Ovary (tissue), 9 donors: Measurements from ENCODE around the gene FRY. TPM values are rescaled to one million over a fixed set of nuclear protein-coding genes. Genes with fewer than 3 reads are reported as not detected.
A peak's percentile ranks its signal among the peaks of the same experiment; 100 is the strongest.

ENCODE experiments used
- DNase-seq, 5 donors: peaks; one replicate each; pipeline ENCODE4 v3.0.0-alpha.2; 2019 to 2020
- H3K27ac ChIP-seq, 2 donors: fragments of 200-600 bp; one replicate each; pipeline versions ENCODE4 v1.5.1 to v1.8.0; 2019 to 2022
- H3K27me3 ChIP-seq: fragments of 200-600 bp; one replicate; pipeline ENCODE4 v1.8.0; 2022
- H3K36me3 ChIP-seq: fragments of 200-600 bp; sonication (generic); one replicate; pipeline ENCODE4 v1.5.1; 2019
- H3K4me1 ChIP-seq: one replicate; pipeline ENCODE4 v1.8.1; 2013; ENCODE audit warnings: mild to moderate bottlenecking, moderate library complexity; ENCODE audit not compliant: insufficient read depth
- H3K4me3 ChIP-seq: fragments of 200-600 bp; sonication (generic); one replicate; pipeline ENCODE4 v1.5.1; 2017
- H3K9me3 ChIP-seq, 2 donors: fragments of 200-600 bp in 1 of 2; sonication (generic) in 1 of 2; one replicate each; pipeline versions ENCODE4 v1.5.1 to v1.8.1; 2013 to 2019; ENCODE audit warnings: mild to moderate bottlenecking in 1 of 2, moderate library complexity in 1 of 2
- CTCF ChIP-seq, 3 donors: fragments of 450-650 bp in 2 of 3; fragments of 200-600 bp in 1 of 3; IDR thresholded peaks; one replicate each; pipeline versions ENCODE4 v1.5.1 to v1.8.0; 2016 to 2022; ENCODE audit warnings: antibody characterized with exemption in 3 of 3, mild to moderate bottlenecking in 1 of 3
- EP300 ChIP-seq: sonication (generic); formaldehyde crosslinking; IDR thresholded peaks from one replicate; pipeline ENCODE4 v1.6.1; 2017; ENCODE audit warnings: antibody characterized with exemption
- POLR2A ChIP-seq: fragments of 450-650 bp; IDR thresholded peaks from one replicate; pipeline ENCODE4 v1.6.1; 2017; ENCODE audit warnings: antibody characterized with exemption, mild to moderate bottlenecking, moderate library complexity
- WGBS, 3 donors: extraction: QIAGEN DNeasy Blood & Tissue Kit in 1 of 3; methylation state at CpG; one replicate each; pipeline versions ENCODE4 v1.1.5 to v1.1.7; 2013 to 2017; 5-methylcytosine and 5-hydroxymethylcytosine counted together
- intact Hi-C, 4 donors: fragments of 100-400 bp; cut with DNase I; formaldehyde crosslinking; loops; one replicate each; pipeline versions ENCODE4 v1.11.0 to v1.15.1; 2022 to 2023
- polyA plus RNA-seq, 2 donors: library from polyadenylated mRNA; stranded (reverse); fragments of 200-250 nt in 1 of 2; fragments of 350-450 nt in 1 of 2; fragmentation: Illumina TruSeq in 1 of 2; extraction: RNeasy Lipid Tissue Mini Kit (QIAGEN cat#74804) in 1 of 2; gene quantifications; one replicate each; pipeline ENCODE4 v1.2.3, GENCODE V29; 2013 to 2014
- total RNA-seq, 7 donors: library from RNA; depleted of rRNA in 2 of 7; stranded (reverse); fragments of >200 nt in 2 of 7; fragmentation: NEBNext Ultra II Directional in 3 of 7; extraction: Animal tissue kit (Norgen Biotek cat#: 25700) in 3 of 7; gene quantifications; one replicate each; pipeline versions ENCODE4 v1.1.0 to v1.2.4, GENCODE V29; 2016 to 2023
- donor health status: DM: no; HTN: no; CAD: no; lungs with moderate emphysema.
- donor health status: DM: no; HTN: no; CAD: no.
- donor health status: Bipolar disorder and iron deficiency.
- donor health status: DM: yes; HTN: yes; CAD: no.
- donor health status: DM: no; HTN: no; CAD: no.
- donor health status: DM: yes; HTN: yes; CAD: no.

Gene FRY
- total and polyA plus RNA-seq, 9 donors = 11.6 to 36.7 (median 19.4) TPM

- no peak for TF ChIP-seq CTCF (IDR thresholded peaks at IDR 0.05)
- 90 to 100% (median 94%) methylated on average over 1 of the region's 1 CpG for WGBS, 3 donors
- Histone ChIP-seq H3K4me3 (no peak overlapping the region), H3K27me3 (no peaks in the 10 kb centered on the region), H3K27ac (no peak overlapping the region), H3K36me3 (no peaks in the 10 kb centered on the region), H3K4me1 (peaks cover 2% of the 10 kb centered on the region), H3K9me3 (no peaks in the 10 kb centered on the region)
- intact Hi-C loops = no loop called here
- no peak for DNase-seq
These were observed 12.9 kb downstream of the FRY start for GRCh38 chr13:32044446-32044845.

- WGBS, 3 donors = 82 to 91% (median 89%) methylated on average over 3 of the region's 3 CpGs
- peak overlapping the region in 1 of 2 donors; percentile 55 for H3K27ac ChIP-seq
- H3K4me3 ChIP-seq = no peak overlapping the region
- H3K36me3 ChIP-seq = no peaks in the 10 kb centered on the region
- no peaks in the 10 kb centered on the region for H3K9me3 ChIP-seq
- H3K27me3 ChIP-seq = no peaks in the 10 kb centered on the region
- intact Hi-C loops = no loop called here
- peaks cover 2% of the 10 kb centered on the region for H3K4me1 ChIP-seq
- no peak for DNase-seq
- TF ChIP-seq POLR2A = no peak
- TF ChIP-seq CTCF (IDR thresholded peaks at IDR 0.05) = no peak
These were observed 14.0 kb downstream of the FRY start for GRCh38 chr13:32045537-32045936.

GRCh38 chr13:32045982-32046785, 14.6 kb downstream of the FRY start:
- Histone ChIP-seq H3K36me3 (no peaks in the 10 kb centered on the region), H3K4me3 (no peak overlapping the region), H3K27ac (peak overlapping the region in 1 of 2 donors; percentile 55), H3K4me1 (peaks cover 2% of the 10 kb centered on the region), H3K9me3 (no peaks in the 10 kb centered on the region), H3K27me3 (no peaks in the 10 kb centered on the region)
- intact Hi-C loops = no loop called here
- TF ChIP-seq CTCF (IDR thresholded peaks at IDR 0.05) (no peak), EP300 (no peak)
- 33 to 37% (median 34%) methylated on average over 4 of the region's 4 CpGs for WGBS, 3 donors
- DNase-seq = peak in 1 of 5 donors; percentile 28

GRCh38 chr13:32047088-32047487, 15.5 kb downstream of the FRY start:
- no peaks in the 10 kb centered on the region for H3K27me3 ChIP-seq
- DNase-seq = no peak
- peaks cover 2% of the 10 kb centered on the region for H3K4me1 ChIP-seq
- H3K4me3 ChIP-seq = no peak overlapping the region
- no peaks in the 10 kb centered on the region for H3K9me3 ChIP-seq
- intact Hi-C loops = no loop called here
- no peaks in the 10 kb centered on the region for H3K36me3 ChIP-seq
- no peak for TF ChIP-seq CTCF (IDR thresholded peaks at IDR 0.05)
- TF ChIP-seq POLR2A = no peak
- no peak for TF ChIP-seq EP300
- H3K27ac ChIP-seq = peak overlapping the region in 1 of 2 donors; percentile 32
